NCI-H748 (cell line): ENCODE data around the gene BHMT2.

ENCODE experiments used
- DNase-seq: peaks from one replicate; lab custom pipeline; 2025; ENCODE audit not compliant: unreplicated experiment; lab: John Stamatoyannopoulos, UW

Gene BHMT2

GRCh38 chr5:79069488-79070349 lies at the start of gene BHMT2, which contains the start of gene DMGDH:
Gene BHMT2 (plus strand): TSS chr5:79069767. CDS start chr5:79069783, 16 bp downstream.
Gene DMGDH (minus strand): TSS chr5:79069674. CDS start chr5:79069620, 54 bp downstream.
- no peak for DNase-seq

GRCh38 chr5:79020861-79021561 lies 48.6 kb upstream of the BHMT2 start:
- DNase-seq: peak; percentile 66

- no peak for DNase-seq
These were observed 47.8 kb upstream of the BHMT2 start for GRCh38 chr5:79021753-79022152.

- DNase-seq: no peak
These were observed 46.8 kb upstream of the BHMT2 start for GRCh38 chr5:79022771-79023170.

GRCh38 chr5:79023348-79023747 lies 46.2 kb upstream of the BHMT2 start:
- peak; percentile 17 for DNase-seq

GRCh38 chr5:79023947-79024346 lies 45.6 kb upstream of the BHMT2 start:
- no peak for DNase-seq

- peak; percentile 79 for DNase-seq
These were observed 44.5 kb upstream of the BHMT2 start for GRCh38 chr5:79025054-79025472.

- DNase-seq: no peak
These were observed 38.7 kb upstream of the BHMT2 start for GRCh38 chr5:79030663-79031484.

- DNase-seq: no peak
These were observed 38.1 kb upstream of the BHMT2 start for GRCh38 chr5:79031485-79031867.

- no peak for DNase-seq
These were observed 37.4 kb upstream of the BHMT2 start for GRCh38 chr5:79032031-79032695.

- DNase-seq: no peak
These were observed 36.8 kb upstream of the BHMT2 start for GRCh38 chr5:79032782-79033181.

GRCh38 chr5:79035237-79035636 lies 34.3 kb upstream of the BHMT2 start:
- no peak for DNase-seq

- no peak for DNase-seq
These were observed 32.8 kb upstream of the BHMT2 start for GRCh38 chr5:79036769-79037168.

- no peak for DNase-seq
These were observed 27.4 kb upstream of the BHMT2 start for GRCh38 chr5:79042188-79042587.

- no peak for DNase-seq
These were observed 22.4 kb upstream of the BHMT2 start for GRCh38 chr5:79047199-79047598.

- DNase-seq: no peak
These were observed 21.1 kb upstream of the BHMT2 start for GRCh38 chr5:79048437-79048836.

GRCh38 chr5:79050498-79050897 lies 19.1 kb upstream of the BHMT2 start:
- no peak for DNase-seq

GRCh38 chr5:79053321-79053720 lies 16.2 kb upstream of the BHMT2 start:
- DNase-seq: no peak

- no peak for DNase-seq
These were observed 14.6 kb upstream of the BHMT2 start for GRCh38 chr5:79055017-79055416.

- DNase-seq: no peak
These were observed 12.7 kb upstream of the BHMT2 start for GRCh38 chr5:79056847-79057246.

GRCh38 chr5:79059674-79060073 lies 9.9 kb upstream of the BHMT2 start:
- DNase-seq: no peak
